Gastrocnemius medialis (tissue), 4 donors: ENCODE data around the gene RASA3. TPM values are rescaled to one million over a fixed set of nuclear protein-coding genes. Genes with fewer than 3 reads are reported as not detected.

ENCODE experiments used
- ATAC-seq, 2 donors: fragments of 150-250 bp; one replicate each; pipeline ENCODE4 v1.9.1; 2016
- DNase-seq, 2 donors: peaks; one replicate each; pipeline ENCODE4 v3.0.0-alpha.2; 2019
- H3K27ac ChIP-seq, 4 donors: fragments of 200-600 bp; sonication (generic); 1 replicate in 1 of 4; 2 replicates in 3 of 4; pipeline ENCODE4 v1.5.1; 2016 to 2018; ENCODE audit warnings: mild to moderate bottlenecking in 2 of 4, moderate library complexity in 1 of 4
- H3K27me3 ChIP-seq, 3 donors: fragments of 200-600 bp; sonication (generic) in 2 of 3; 1 replicate in 1 of 3; 2 replicates in 2 of 3; pipeline versions ENCODE4 v1.5.1 to v1.6.0; 2016 to 2019; ENCODE audit warnings: mild to moderate bottlenecking in 1 of 3, moderate library complexity in 1 of 3
- H3K36me3 ChIP-seq, 2 donors: fragments of 200-600 bp; sonication (generic) in 1 of 2; one replicate each; pipeline ENCODE4 v1.5.1; 2017 to 2018
- H3K4me1 ChIP-seq, 2 donors: fragments of 200-600 bp; sonication (generic) in 1 of 2; one replicate each; pipeline ENCODE4 v1.5.1; 2016 to 2017; ENCODE audit warnings: mild to moderate bottlenecking in 2 of 2
- H3K4me3 ChIP-seq, 4 donors: fragments of 200-600 bp; sonication (generic) in 3 of 4; 1 replicate in 1 of 4; 2 replicates in 3 of 4; pipeline ENCODE4 v1.5.1; 2016 to 2019; ENCODE audit warnings: mild to moderate bottlenecking in 2 of 4
- H3K9me3 ChIP-seq, 3 donors: fragments of 200-600 bp; sonication (generic) in 2 of 3; 1 replicate in 1 of 3; 2 replicates in 2 of 3; pipeline ENCODE4 v1.5.1; 2016 to 2019
- CTCF ChIP-seq, 5 experiments: fragments of 450-650 bp in 3 of 5; fragments of 200-600 bp in 2 of 5; sonication (generic) in 2 of 5; IDR thresholded peaks in 4 of 5; conservative IDR thresholded peaks in 1 of 5; 1 replicate in 4 of 5; 2 replicates in 1 of 5; pipeline ENCODE4 v1.5.1; 2016 to 2019; ENCODE audit warnings: antibody characterized with exemption in 5 of 5, mild to moderate bottlenecking in 3 of 5, moderate library complexity in 3 of 5
- POLR2A ChIP-seq, 2 donors: fragments of 450-650 bp; IDR thresholded peaks; one replicate each; pipeline ENCODE4 v1.6.1; 2017; ENCODE audit warnings: antibody characterized with exemption in 2 of 2, mild to moderate bottlenecking in 2 of 2, moderate library complexity in 2 of 2
- in situ Hi-C, 4 donors: fragments of 200-750 bp; cut with MboI; loops; one replicate each; pipeline versions ENCODE4 v1.15.0 to v1.8.0; 2017; ENCODE audit warnings: low sequenced_read_pairs in 4 of 4
- intact Hi-C: fragments of 100-400 bp; cut with DNase I; formaldehyde crosslinking; loops from one replicate; pipeline ENCODE4 v1.15.1; 2023; ENCODE audit warnings: low total_unique reads
- total RNA-seq, 4 donors: library from RNA; depleted of rRNA; stranded (reverse); fragments of >200 nt; gene quantifications; one replicate each; pipeline versions ENCODE4 v1.1.0 to v1.2.3, GENCODE V29; 2016

RASA3 gene
- total RNA-seq, 4 donors from 2014 or later, result 3.4 to 22.2 (median 10.8) TPM

GRCh38 chr13:114013336-114013735, 119.1 kb downstream of the RASA3 start:
- H3K4me1 ChIP-seq, result no peaks in the 10 kb centered on the region

GRCh38 chr13:114012921-114013320, 119.5 kb downstream of the RASA3 start:
- ATAC-seq, result no peak
- DNase-seq, result no peak
- no peaks in the 10 kb centered on the region for H3K9me3 ChIP-seq
- H3K4me1 ChIP-seq, result no peaks in the 10 kb centered on the region
- H3K4me3 ChIP-seq, result no peak overlapping the region
- no peak overlapping the region for H3K27ac ChIP-seq
- in situ Hi-C loops, result no loop called here
- H3K36me3 ChIP-seq, result peaks cover 0 to 65% of the 10 kb centered on the region in 2 donors
- H3K27me3 ChIP-seq, result no peaks in the 10 kb centered on the region
- intact Hi-C loops, result no loop called here
- TF ChIP-seq POLR2A (IDR thresholded peaks at IDR 0.05) (no peak), CTCF (IDR thresholded peaks at IDR 0.05 in 4 of 5, conservative IDR thresholded peaks at IDR 0.05 in 1 of 5) (no peak)

More at GRCh38 chr13:114013336-114013735, 119.1 kb downstream of the RASA3 start:
- H3K36me3 ChIP-seq, result peaks cover 0 to 69% of the 10 kb centered on the region in 2 donors
- DNase-seq, result no peak
- no peak overlapping the region for H3K27ac ChIP-seq
- in situ Hi-C loops (no loop called here), intact Hi-C loops (no loop called here)
- ATAC-seq, result no peak
- H3K27me3 ChIP-seq, result no peaks in the 10 kb centered on the region
- H3K4me3 ChIP-seq, result no peak overlapping the region
- H3K9me3 ChIP-seq, result no peaks in the 10 kb centered on the region
- TF ChIP-seq CTCF (IDR thresholded peaks at IDR 0.05 in 4 of 5, conservative IDR thresholded peaks at IDR 0.05 in 1 of 5), result no peak

- TF ChIP-seq POLR2A (IDR thresholded peaks at IDR 0.05), result no peak
- TF ChIP-seq CTCF (IDR thresholded peaks at IDR 0.05 in 4 of 5, conservative IDR thresholded peaks at IDR 0.05 in 1 of 5), result no peak
- ATAC-seq (no peak), DNase-seq (no peak)
- intact Hi-C loops, result no loop called here
- H3K4me1 ChIP-seq, result no peaks in the 10 kb centered on the region
- H3K27me3 ChIP-seq, result no peaks in the 10 kb centered on the region
- no peaks in the 10 kb centered on the region for H3K9me3 ChIP-seq
- H3K36me3 ChIP-seq, result peaks cover 0 to 59% of the 10 kb centered on the region in 2 donors
- in situ Hi-C loops, result no loop called here
- H3K27ac ChIP-seq, result no peak overlapping the region
- H3K4me3 ChIP-seq, result no peak overlapping the region
Observed at GRCh38 chr13:114012141-114012540, 120.3 kb downstream of the RASA3 start.

- Histone ChIP-seq H3K4me3 (no peak overlapping the region), H3K36me3 (peaks cover 0 to 50% of the 10 kb centered on the region in 2 donors), H3K27me3 (no peaks in the 10 kb centered on the region), H3K9me3 (no peaks in the 10 kb centered on the region), H3K27ac (no peak overlapping the region), H3K4me1 (no peaks in the 10 kb centered on the region)
- in situ Hi-C loops (no loop called here), intact Hi-C loops (no loop called here)
- no peak for DNase-seq
- TF ChIP-seq CTCF (IDR thresholded peaks at IDR 0.05 in 4 of 5, conservative IDR thresholded peaks at IDR 0.05 in 1 of 5) (no peak), POLR2A (IDR thresholded peaks at IDR 0.05) (no peak)
- no peak for ATAC-seq
Observed at GRCh38 chr13:114011226-114011625, 121.2 kb downstream of the RASA3 start.

GRCh38 chr13:114010401-114011101, 121.9 kb downstream of the RASA3 start:
- TF ChIP-seq POLR2A (IDR thresholded peaks at IDR 0.05), result no peak
- no peak for TF ChIP-seq CTCF (IDR thresholded peaks at IDR 0.05 in 4 of 5, conservative IDR thresholded peaks at IDR 0.05 in 1 of 5)
- H3K27ac ChIP-seq, result no peak overlapping the region
- no peaks in the 10 kb centered on the region for H3K27me3 ChIP-seq
- H3K4me1 ChIP-seq, result no peaks in the 10 kb centered on the region
- in situ Hi-C loops (no loop called here), intact Hi-C loops (no loop called here)
- ATAC-seq (no peak), DNase-seq (no peak)
- no peak overlapping the region for H3K4me3 ChIP-seq
- H3K36me3 ChIP-seq, result peaks cover 0 to 43% of the 10 kb centered on the region in 2 donors
- H3K9me3 ChIP-seq, result no peaks in the 10 kb centered on the region
